Panc1 (cell line): ENCODE data around the gene TENM3.

ENCODE experiments used
- TF ChIP-seq, protein P1 (sequence below): fragments of 450-650 bp; IDR thresholded peaks from 2 replicates; pipeline ENCODE4 v1.5.1; 2017; ENCODE audit warnings: mild to moderate bottlenecking
- TF ChIP-seq, protein P2 (sequence below), 2 experiments: IDR thresholded peaks; 2 replicates each; pipeline ENCODE4 v1.6.1; 2011 to 2012; ENCODE audit warnings: low read depth in 2 of 2, control low read depth in 1 of 2, low read length in 1 of 2, mild to moderate bottlenecking in 1 of 2, moderate library complexity in 1 of 2; ENCODE audit not compliant: insufficient read depth in 1 of 2

DNA sequence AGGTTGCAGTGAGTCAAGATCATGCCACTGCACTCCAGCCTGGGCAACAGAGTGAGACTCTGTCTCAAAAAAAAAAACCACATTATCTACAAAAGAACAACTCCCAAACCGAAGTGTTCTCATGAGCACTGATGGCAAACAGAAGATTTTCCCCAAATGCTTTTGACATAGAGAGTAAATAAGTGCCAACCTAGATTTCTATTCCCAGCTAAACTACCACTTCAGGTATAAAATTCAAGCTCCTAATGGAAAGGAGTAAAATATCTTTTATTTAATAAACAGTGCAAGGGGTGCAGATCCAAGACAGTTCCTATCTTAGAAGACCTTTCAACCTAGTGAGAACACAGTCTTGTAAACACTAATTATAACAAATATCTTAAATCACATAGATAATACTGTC lies 170.3 kb downstream of the TENM3 start:
- TF ChIP-seq, protein P1, sequence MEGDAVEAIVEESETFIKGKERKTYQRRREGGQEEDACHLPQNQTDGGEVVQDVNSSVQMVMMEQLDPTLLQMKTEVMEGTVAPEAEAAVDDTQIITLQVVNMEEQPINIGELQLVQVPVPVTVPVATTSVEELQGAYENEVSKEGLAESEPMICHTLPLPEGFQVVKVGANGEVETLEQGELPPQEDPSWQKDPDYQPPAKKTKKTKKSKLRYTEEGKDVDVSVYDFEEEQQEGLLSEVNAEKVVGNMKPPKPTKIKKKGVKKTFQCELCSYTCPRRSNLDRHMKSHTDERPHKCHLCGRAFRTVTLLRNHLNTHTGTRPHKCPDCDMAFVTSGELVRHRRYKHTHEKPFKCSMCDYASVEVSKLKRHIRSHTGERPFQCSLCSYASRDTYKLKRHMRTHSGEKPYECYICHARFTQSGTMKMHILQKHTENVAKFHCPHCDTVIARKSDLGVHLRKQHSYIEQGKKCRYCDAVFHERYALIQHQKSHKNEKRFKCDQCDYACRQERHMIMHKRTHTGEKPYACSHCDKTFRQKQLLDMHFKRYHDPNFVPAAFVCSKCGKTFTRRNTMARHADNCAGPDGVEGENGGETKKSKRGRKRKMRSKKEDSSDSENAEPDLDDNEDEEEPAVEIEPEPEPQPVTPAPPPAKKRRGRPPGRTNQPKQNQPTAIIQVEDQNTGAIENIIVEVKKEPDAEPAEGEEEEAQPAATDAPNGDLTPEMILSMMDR = no peak
- TF ChIP-seq, protein P2, sequence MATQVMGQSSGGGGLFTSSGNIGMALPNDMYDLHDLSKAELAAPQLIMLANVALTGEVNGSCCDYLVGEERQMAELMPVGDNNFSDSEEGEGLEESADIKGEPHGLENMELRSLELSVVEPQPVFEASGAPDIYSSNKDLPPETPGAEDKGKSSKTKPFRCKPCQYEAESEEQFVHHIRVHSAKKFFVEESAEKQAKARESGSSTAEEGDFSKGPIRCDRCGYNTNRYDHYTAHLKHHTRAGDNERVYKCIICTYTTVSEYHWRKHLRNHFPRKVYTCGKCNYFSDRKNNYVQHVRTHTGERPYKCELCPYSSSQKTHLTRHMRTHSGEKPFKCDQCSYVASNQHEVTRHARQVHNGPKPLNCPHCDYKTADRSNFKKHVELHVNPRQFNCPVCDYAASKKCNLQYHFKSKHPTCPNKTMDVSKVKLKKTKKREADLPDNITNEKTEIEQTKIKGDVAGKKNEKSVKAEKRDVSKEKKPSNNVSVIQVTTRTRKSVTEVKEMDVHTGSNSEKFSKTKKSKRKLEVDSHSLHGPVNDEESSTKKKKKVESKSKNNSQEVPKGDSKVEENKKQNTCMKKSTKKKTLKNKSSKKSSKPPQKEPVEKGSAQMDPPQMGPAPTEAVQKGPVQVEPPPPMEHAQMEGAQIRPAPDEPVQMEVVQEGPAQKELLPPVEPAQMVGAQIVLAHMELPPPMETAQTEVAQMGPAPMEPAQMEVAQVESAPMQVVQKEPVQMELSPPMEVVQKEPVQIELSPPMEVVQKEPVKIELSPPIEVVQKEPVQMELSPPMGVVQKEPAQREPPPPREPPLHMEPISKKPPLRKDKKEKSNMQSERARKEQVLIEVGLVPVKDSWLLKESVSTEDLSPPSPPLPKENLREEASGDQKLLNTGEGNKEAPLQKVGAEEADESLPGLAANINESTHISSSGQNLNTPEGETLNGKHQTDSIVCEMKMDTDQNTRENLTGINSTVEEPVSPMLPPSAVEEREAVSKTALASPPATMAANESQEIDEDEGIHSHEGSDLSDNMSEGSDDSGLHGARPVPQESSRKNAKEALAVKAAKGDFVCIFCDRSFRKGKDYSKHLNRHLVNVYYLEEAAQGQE (IDR thresholded peaks at IDR 0.05; ENCODE audit: insufficient read depth in 1 of 2, low read depth in 2 of 2, low read length in 1 of 2) = no peak
